ENCODE results near the gene IGFLR1. TPM values are rescaled to one million over a fixed set of nuclear protein-coding genes. Genes with fewer than 3 reads are reported as not detected.

Gene IGFLR1
- polyA plus RNA-seq, 3 donors: 80.5 to 144 (median 119) TPM

GRCh38 chr19:35713904-35714495 lies 28.3 kb downstream of the IGFLR1 start:
- no peak overlapping the region for H2AFZ ChIP-seq (ENCODE audit: insufficient read depth, low read depth, low read length, poor library complexity, severe bottlenecking)
- H3K27me3 ChIP-seq (ENCODE audit: control insufficient read depth in 2 of 2, insufficient read depth in 2 of 2, low read length in 2 of 2): no peaks in the 10 kb centered on the region
- TF ChIP-seq CTCF (IDR thresholded peaks at IDR 0.05): no peak
- intact Hi-C loops (cut with micrococcal nuclease): no loop called here
- no peak overlapping the region for H3K4me3 Mint-ChIP-seq
- 82% methylated on average over 8 of the region's 12 CpGs for WGBS (ENCODE audit: insufficient coverage)
- H3K27ac Mint-ChIP-seq: no peak overlapping the region
- peaks cover 7% of the 10 kb centered on the region for H4K20me1 ChIP-seq (ENCODE audit: insufficient read depth, low read length)
- no peaks in the 10 kb centered on the region for H3K36me3 ChIP-seq (replicated peaks in 1 of 2; ENCODE audit: control insufficient read depth in 1 of 2, insufficient read depth in 2 of 2, low read length in 2 of 2)
- H3K4me1 Mint-ChIP-seq: peaks cover 21% of the 10 kb centered on the region
- H3K9ac ChIP-seq (ENCODE audit: insufficient read depth, low read length, poor library complexity, severe bottlenecking): no peak overlapping the region
- H3K9me3 Mint-ChIP-seq: no peaks in the 10 kb centered on the region
- peaks cover 18 to 27% of the 10 kb centered on the region in 2 donors for H3K4me1 ChIP-seq (ENCODE audit: control insufficient read depth in 1 of 2, insufficient read depth in 2 of 2, low read length in 2 of 2)
- peaks cover 10% of the 10 kb centered on the region for H3K79me2 ChIP-seq (ENCODE audit: insufficient read depth, low read length)
- no peak overlapping the region for H3K27ac ChIP-seq (ENCODE audit: low read depth in 1 of 2, low read length in 2 of 2)
- H3K4me3 ChIP-seq (replicated peaks in 1 of 3; ENCODE audit: low read depth in 2 of 3, low read length in 3 of 3): no peak overlapping the region
- peaks cover 4 to 6% (median 6%) of the 10 kb centered on the region in 3 donors for H3K27me3 Mint-ChIP-seq (ENCODE audit: low read depth in 3 of 3)
- no peak for DNase-seq
- H3K4me2 ChIP-seq (replicated peaks; ENCODE audit: extremely low read depth, low read length, poor library complexity, severe bottlenecking): no peak overlapping the region
- no peaks in the 10 kb centered on the region for H3K36me3 Mint-ChIP-seq
- H3K9me3 ChIP-seq (replicated peaks in 1 of 2; ENCODE audit: control insufficient read depth in 1 of 2, insufficient read depth in 1 of 2, low read length in 2 of 2): no peaks in the 10 kb centered on the region

GRCh38 chr19:35713506-35713850 lies 28.8 kb downstream of the IGFLR1 start:
- H3K4me1 Mint-ChIP-seq: peaks cover 16% of the 10 kb centered on the region
- no peak overlapping the region for H3K4me3 Mint-ChIP-seq
- peaks cover 4 to 6% (median 6%) of the 10 kb centered on the region in 3 donors for H3K27me3 Mint-ChIP-seq (ENCODE audit: low read depth in 3 of 3)
- Histone ChIP-seq H3K9me3 (replicated peaks in 1 of 2; ENCODE audit: control insufficient read depth in 1 of 2, insufficient read depth in 1 of 2, low read length in 2 of 2) (no peaks in the 10 kb centered on the region), H3K36me3 (replicated peaks in 1 of 2; ENCODE audit: control insufficient read depth in 1 of 2, insufficient read depth in 2 of 2, low read length in 2 of 2) (no peaks in the 10 kb centered on the region), H3K79me2 (ENCODE audit: insufficient read depth, low read length) (peaks cover 5% of the 10 kb centered on the region), H3K4me3 (replicated peaks in 1 of 3; ENCODE audit: low read depth in 2 of 3, low read length in 3 of 3) (no peak overlapping the region), H3K27me3 (ENCODE audit: control insufficient read depth in 2 of 2, insufficient read depth in 2 of 2, low read length in 2 of 2) (no peaks in the 10 kb centered on the region), H3K27ac (ENCODE audit: low read depth in 1 of 2, low read length in 2 of 2) (no peak overlapping the region), H3K4me2 (replicated peaks; ENCODE audit: extremely low read depth, low read length, poor library complexity, severe bottlenecking) (no peak overlapping the region), H3K9ac (ENCODE audit: insufficient read depth, low read length, poor library complexity, severe bottlenecking) (no peak overlapping the region), H4K20me1 (ENCODE audit: insufficient read depth, low read length) (peaks cover 1% of the 10 kb centered on the region), H3K4me1 (ENCODE audit: control insufficient read depth in 1 of 2, insufficient read depth in 2 of 2, low read length in 2 of 2) (peaks cover 13 to 22% of the 10 kb centered on the region in 2 donors), H2AFZ (ENCODE audit: insufficient read depth, low read depth, low read length, poor library complexity, severe bottlenecking) (no peak overlapping the region)
- H3K9me3 Mint-ChIP-seq: no peaks in the 10 kb centered on the region
- no peaks in the 10 kb centered on the region for H3K36me3 Mint-ChIP-seq
- intact Hi-C loops (cut with micrococcal nuclease): no loop called here
- peak overlapping the region in 1 of 7 donors; percentile 6 for H3K27ac Mint-ChIP-seq
- no peak for TF ChIP-seq CTCF (IDR thresholded peaks at IDR 0.05)
- no CpG with 5 or more reads among the region's 2 CpGs for WGBS (ENCODE audit: insufficient coverage)
- no peak for DNase-seq
